ENCODE results near the gene MTAP.

DNA sequence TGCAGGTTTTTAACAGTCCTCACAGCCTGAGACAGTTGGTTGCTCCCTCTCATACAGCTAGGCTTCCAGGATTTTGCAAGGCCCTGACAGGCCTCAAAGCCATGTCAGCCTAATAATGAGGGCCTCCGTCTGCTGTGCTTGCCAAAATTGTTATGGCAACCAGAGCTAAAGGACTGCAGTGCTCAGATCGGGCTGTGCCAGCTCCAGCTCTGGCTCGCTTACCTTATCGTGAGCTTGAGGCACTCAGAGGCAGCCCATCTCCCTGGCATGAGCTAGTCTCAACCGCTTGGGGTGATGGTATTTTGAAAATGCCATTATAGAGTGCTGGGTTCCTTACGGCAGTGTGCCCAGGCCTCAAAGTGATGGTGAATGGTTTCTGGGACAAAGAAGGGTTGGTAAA is 8.4 kb downstream of the MTAP start:
- TF ChIP-seq ZSCAN23 (tag by site-specific recombination; IDR thresholded peaks at IDR 0.05), result no peak
- TF ChIP-seq ZNF274 (IDR thresholded peaks at IDR 0.05; ENCODE audit: low read length), result no peak
- TF ChIP-seq ZNF274 (tag by site-specific recombination; IDR thresholded peaks at IDR 0.05; ENCODE audit: borderline replicate concordance), result no peak
- TF ChIP-seq ZNF10 (tag by site-specific recombination; IDR thresholded peaks at IDR 0.05), result no peak
- TF ChIP-seq, protein P1, sequence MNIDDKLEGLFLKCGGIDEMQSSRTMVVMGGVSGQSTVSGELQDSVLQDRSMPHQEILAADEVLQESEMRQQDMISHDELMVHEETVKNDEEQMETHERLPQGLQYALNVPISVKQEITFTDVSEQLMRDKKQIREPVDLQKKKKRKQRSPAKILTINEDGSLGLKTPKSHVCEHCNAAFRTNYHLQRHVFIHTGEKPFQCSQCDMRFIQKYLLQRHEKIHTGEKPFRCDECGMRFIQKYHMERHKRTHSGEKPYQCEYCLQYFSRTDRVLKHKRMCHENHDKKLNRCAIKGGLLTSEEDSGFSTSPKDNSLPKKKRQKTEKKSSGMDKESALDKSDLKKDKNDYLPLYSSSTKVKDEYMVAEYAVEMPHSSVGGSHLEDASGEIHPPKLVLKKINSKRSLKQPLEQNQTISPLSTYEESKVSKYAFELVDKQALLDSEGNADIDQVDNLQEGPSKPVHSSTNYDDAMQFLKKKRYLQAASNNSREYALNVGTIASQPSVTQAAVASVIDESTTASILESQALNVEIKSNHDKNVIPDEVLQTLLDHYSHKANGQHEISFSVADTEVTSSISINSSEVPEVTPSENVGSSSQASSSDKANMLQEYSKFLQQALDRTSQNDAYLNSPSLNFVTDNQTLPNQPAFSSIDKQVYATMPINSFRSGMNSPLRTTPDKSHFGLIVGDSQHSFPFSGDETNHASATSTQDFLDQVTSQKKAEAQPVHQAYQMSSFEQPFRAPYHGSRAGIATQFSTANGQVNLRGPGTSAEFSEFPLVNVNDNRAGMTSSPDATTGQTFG (tag by site-specific recombination; IDR thresholded peaks at IDR 0.05; ENCODE audit: borderline replicate concordance), result no peak
- TF ChIP-seq, protein P2, sequence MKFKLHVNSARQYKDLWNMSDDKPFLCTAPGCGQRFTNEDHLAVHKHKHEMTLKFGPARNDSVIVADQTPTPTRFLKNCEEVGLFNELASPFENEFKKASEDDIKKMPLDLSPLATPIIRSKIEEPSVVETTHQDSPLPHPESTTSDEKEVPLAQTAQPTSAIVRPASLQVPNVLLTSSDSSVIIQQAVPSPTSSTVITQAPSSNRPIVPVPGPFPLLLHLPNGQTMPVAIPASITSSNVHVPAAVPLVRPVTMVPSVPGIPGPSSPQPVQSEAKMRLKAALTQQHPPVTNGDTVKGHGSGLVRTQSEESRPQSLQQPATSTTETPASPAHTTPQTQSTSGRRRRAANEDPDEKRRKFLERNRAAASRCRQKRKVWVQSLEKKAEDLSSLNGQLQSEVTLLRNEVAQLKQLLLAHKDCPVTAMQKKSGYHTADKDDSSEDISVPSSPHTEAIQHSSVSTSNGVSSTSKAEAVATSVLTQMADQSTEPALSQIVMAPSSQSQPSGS (tag by site-specific recombination; IDR thresholded peaks at IDR 0.05; ENCODE audit: low read depth), result no peak
- TF ChIP-seq, protein P3, sequence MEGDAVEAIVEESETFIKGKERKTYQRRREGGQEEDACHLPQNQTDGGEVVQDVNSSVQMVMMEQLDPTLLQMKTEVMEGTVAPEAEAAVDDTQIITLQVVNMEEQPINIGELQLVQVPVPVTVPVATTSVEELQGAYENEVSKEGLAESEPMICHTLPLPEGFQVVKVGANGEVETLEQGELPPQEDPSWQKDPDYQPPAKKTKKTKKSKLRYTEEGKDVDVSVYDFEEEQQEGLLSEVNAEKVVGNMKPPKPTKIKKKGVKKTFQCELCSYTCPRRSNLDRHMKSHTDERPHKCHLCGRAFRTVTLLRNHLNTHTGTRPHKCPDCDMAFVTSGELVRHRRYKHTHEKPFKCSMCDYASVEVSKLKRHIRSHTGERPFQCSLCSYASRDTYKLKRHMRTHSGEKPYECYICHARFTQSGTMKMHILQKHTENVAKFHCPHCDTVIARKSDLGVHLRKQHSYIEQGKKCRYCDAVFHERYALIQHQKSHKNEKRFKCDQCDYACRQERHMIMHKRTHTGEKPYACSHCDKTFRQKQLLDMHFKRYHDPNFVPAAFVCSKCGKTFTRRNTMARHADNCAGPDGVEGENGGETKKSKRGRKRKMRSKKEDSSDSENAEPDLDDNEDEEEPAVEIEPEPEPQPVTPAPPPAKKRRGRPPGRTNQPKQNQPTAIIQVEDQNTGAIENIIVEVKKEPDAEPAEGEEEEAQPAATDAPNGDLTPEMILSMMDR (tag by site-specific recombination; IDR thresholded peaks at IDR 0.05), result no peak
- no peak for TF ChIP-seq ZFP41 (tag by site-specific recombination; IDR thresholded peaks at IDR 0.05; ENCODE audit: borderline replicate concordance)
- TF ChIP-seq ZNF24 (tag by site-specific recombination; IDR thresholded peaks at IDR 0.05), result no peak
- TF ChIP-seq IKZF3 (tag by site-specific recombination; IDR thresholded peaks at IDR 0.05), result no peak
- TF ChIP-seq, protein P4, sequence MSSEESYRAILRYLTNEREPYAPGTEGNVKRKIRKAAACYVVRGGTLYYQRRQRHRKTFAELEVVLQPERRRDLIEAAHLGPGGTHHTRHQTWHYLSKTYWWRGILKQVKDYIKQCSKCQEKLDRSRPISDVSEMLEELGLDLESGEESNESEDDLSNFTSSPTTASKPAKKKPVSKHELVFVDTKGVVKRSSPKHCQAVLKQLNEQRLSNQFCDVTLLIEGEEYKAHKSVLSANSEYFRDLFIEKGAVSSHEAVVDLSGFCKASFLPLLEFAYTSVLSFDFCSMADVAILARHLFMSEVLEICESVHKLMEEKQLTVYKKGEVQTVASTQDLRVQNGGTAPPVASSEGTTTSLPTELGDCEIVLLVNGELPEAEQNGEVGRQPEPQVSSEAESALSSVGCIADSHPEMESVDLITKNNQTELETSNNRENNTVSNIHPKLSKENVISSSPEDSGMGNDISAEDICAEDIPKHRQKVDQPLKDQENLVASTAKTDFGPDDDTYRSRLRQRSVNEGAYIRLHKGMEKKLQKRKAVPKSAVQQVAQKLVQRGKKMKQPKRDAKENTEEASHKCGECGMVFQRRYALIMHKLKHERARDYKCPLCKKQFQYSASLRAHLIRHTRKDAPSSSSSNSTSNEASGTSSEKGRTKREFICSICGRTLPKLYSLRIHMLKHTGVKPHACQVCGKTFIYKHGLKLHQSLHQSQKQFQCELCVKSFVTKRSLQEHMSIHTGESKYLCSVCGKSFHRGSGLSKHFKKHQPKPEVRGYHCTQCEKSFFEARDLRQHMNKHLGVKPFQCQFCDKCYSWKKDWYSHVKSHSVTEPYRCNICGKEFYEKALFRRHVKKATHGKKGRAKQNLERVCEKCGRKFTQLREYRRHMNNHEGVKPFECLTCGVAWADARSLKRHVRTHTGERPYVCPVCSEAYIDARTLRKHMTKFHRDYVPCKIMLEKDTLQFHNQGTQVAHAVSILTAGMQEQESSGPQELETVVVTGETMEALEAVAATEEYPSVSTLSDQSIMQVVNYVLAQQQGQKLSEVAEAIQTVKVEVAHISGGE (tag by site-specific recombination; conservative IDR thresholded peaks at IDR 0.05; ENCODE audit: low read depth), result no peak
